Mesothelial cell of epicardium (in vitro differentiated cells): ENCODE measurements around the gene MAN2A2. TPM values are rescaled to one million over a fixed set of nuclear protein-coding genes. Genes with fewer than 3 reads are reported as not detected.

ENCODE experiments used
- DNase-seq, 2 experiments: peaks; one replicate each; pipeline ENCODE4 v3.0.0; 2021; ENCODE audit warnings: low spot score in 2 of 2; ENCODE audit not compliant: unreplicated experiment in 2 of 2
- H3K27ac Mint-ChIP-seq: 2 replicates; pipeline ENCODE4 v1.8.0; 2021; ENCODE audit warnings: mixed read lengths
- H3K27me3 Mint-ChIP-seq: 2 replicates; pipeline ENCODE4 v1.8.0; 2021; ENCODE audit warnings: low read depth, mixed read lengths
- H3K36me3 Mint-ChIP-seq: 2 replicates; pipeline ENCODE4 v1.8.0; 2021; ENCODE audit warnings: mixed read lengths
- H3K4me1 Mint-ChIP-seq: 2 replicates; pipeline ENCODE4 v1.8.0; 2021; ENCODE audit warnings: mixed read lengths
- H3K4me3 Mint-ChIP-seq: 2 replicates; pipeline ENCODE4 v1.8.0; 2021; ENCODE audit warnings: mild to moderate bottlenecking, moderate library complexity, mixed read lengths
- H3K9me3 Mint-ChIP-seq: 2 replicates; pipeline ENCODE4 v1.8.0; 2021; ENCODE audit warnings: mixed read lengths
- total RNA-seq: library from RNA; stranded (reverse); gene quantifications from 3 replicates; pipeline ENCODE4 v1.2.1, GENCODE V29; 2021
- TF ChIP-seq, protein P1 (sequence below): fragments of 200-600 bp; sonication (generic); IDR thresholded peaks from one replicate; pipeline ENCODE4 v1.5.0; 2021; ENCODE audit warnings: antibody characterized with exemption; ENCODE audit not compliant: unreplicated experiment

The MAN2A2 gene
- total RNA-seq, 1 donor from 2014 or later: 104 TPM

- peaks cover 35% of the 10 kb centered on the region for H3K36me3 Mint-ChIP-seq
- no peaks in the 10 kb centered on the region for H3K9me3 Mint-ChIP-seq
- DNase-seq: no peak
- TF ChIP-seq, protein P1, sequence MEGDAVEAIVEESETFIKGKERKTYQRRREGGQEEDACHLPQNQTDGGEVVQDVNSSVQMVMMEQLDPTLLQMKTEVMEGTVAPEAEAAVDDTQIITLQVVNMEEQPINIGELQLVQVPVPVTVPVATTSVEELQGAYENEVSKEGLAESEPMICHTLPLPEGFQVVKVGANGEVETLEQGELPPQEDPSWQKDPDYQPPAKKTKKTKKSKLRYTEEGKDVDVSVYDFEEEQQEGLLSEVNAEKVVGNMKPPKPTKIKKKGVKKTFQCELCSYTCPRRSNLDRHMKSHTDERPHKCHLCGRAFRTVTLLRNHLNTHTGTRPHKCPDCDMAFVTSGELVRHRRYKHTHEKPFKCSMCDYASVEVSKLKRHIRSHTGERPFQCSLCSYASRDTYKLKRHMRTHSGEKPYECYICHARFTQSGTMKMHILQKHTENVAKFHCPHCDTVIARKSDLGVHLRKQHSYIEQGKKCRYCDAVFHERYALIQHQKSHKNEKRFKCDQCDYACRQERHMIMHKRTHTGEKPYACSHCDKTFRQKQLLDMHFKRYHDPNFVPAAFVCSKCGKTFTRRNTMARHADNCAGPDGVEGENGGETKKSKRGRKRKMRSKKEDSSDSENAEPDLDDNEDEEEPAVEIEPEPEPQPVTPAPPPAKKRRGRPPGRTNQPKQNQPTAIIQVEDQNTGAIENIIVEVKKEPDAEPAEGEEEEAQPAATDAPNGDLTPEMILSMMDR: no peak
- no peaks in the 10 kb centered on the region for H3K27me3 Mint-ChIP-seq
- no peak overlapping the region for H3K4me3 Mint-ChIP-seq
- no peak overlapping the region for H3K27ac Mint-ChIP-seq
- no peaks in the 10 kb centered on the region for H3K4me1 Mint-ChIP-seq
These were observed 45.4 kb downstream of the MAN2A2 start for GRCh38 chr15:90948506-90948905.

DNA sequence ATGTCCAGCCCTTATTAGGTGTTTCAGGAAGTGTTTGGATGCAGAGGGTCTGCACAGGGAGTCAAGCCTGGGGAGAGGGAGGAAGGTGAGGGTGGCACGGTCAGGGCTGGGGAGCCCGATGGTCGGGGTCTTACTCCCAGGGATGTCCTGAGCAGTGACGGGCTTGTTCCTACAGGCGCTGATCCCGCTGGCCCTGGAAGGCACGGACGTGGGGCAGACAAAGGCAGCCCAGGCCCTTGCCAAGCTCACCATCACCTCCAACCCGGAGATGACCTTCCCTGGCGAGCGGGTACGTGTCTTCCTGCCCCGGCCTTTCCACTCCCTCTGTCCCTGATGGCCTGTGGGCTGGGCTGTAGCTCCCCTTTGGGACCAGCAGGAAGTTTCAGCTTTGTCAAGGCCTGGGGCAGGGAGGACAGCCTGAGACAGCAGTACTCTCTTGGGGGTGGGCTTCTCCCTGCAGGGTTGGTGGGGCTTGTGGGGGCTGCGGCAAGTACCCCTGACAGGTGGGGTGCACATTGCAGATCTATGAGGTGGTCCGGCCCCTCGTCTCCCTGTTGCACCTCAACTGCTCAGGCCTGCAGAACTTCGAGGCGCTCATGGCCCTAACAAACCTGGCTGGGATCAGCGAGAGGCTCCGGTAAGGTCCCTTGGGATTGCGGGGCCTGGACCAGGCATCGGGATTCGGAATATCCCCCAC is 47.0 kb downstream of the MAN2A2 start:
- Mint-ChIP-seq H3K4me3 (no peak overlapping the region), H3K36me3 (peaks cover 27% of the 10 kb centered on the region), H3K27ac (no peak overlapping the region), H3K4me1 (peaks cover 1% of the 10 kb centered on the region), H3K9me3 (no peaks in the 10 kb centered on the region), H3K27me3 (no peaks in the 10 kb centered on the region)
- DNase-seq: no peak
- TF ChIP-seq, protein P1: no peak

DNA sequence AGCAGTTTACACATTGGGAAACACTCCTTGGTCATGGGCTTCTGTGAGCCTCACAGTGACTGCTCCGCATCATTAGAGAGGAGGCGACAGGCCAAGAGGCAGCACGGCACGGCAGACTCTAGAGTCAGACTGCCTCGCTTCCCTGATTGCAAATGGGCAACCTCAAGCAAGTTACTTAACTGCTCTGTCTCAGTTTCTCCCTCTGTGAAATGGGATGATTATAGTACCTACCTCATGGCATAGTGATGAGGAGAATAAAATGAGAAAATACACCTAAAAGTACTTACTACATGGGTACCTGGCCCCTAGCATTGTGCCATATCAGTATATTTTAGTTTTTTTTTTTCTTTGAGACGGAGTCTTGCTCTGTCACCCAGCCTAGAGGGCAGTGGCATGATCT is 47.6 kb downstream of the MAN2A2 start:
- Mint-ChIP-seq H3K27ac (no peak overlapping the region), H3K9me3 (no peaks in the 10 kb centered on the region), H3K36me3 (peaks cover 27% of the 10 kb centered on the region), H3K4me3 (no peak overlapping the region), H3K27me3 (no peaks in the 10 kb centered on the region), H3K4me1 (peaks cover 3% of the 10 kb centered on the region)
- TF ChIP-seq, protein P1: no peak
- no peak for DNase-seq

GRCh38 chr15:90952901-90953677 is 50.0 kb downstream of the MAN2A2 start:
- Mint-ChIP-seq H3K4me1 (peaks cover 16% of the 10 kb centered on the region), H3K36me3 (peaks cover 21% of the 10 kb centered on the region), H3K9me3 (no peaks in the 10 kb centered on the region), H3K27ac (no peak overlapping the region), H3K4me3 (peak overlapping the region; percentile 17), H3K27me3 (no peaks in the 10 kb centered on the region)
- TF ChIP-seq, protein P1: no peak
- DNase-seq: no peak

DNA sequence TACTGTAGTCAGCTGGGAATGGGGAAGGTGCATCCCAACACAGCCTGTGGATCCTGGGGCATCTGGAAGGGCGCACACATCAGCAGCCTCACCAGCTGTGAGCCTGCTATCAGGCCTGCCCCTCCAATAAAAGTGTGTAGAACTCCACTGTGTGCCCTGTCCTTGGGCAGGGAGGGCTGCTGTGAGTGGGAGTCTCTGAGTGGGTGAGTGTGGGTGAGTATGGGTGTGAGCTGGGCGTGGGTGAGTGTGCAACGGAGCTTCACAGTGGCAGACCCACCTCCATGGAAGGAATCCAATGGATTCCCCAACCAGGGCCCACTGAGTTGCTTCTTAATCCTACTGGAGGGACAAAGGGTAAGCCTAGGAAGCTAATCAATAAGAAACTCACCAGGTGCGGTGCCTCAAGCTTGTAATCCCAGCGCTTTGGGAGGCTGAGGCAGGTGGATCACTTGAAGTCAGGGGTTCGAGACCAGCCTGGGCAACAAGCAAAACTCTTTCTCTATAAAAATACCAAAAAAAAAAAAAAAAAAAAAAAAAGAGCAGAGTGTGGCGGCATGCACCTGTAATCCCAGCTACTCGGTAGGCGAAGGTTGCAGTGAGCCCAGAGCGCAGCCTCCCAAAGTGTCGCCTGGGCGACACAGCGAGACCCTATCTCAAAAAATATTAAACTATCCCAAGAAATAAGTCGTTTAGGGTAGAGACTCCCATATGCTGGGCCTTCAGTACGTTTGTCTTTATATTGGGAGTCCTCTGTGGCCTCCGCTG is 51.0 kb downstream of the MAN2A2 start:
- no peaks in the 10 kb centered on the region for H3K27me3 Mint-ChIP-seq
- H3K27ac Mint-ChIP-seq: peak overlapping the region; percentile 89
- no peaks in the 10 kb centered on the region for H3K9me3 Mint-ChIP-seq
- peak overlapping the region; percentile 76 for H3K4me3 Mint-ChIP-seq
- TF ChIP-seq, protein P1: no peak
- H3K4me1 Mint-ChIP-seq: peaks cover 16% of the 10 kb centered on the region
- peaks cover 13% of the 10 kb centered on the region for H3K36me3 Mint-ChIP-seq
- no peak for DNase-seq
